ENCODE results near the gene PGAP6.
"Not testable (repeated sequence)": the region's sequence is repeated elsewhere in the genome, so short reads cannot be mapped to it uniquely, and the experiment has no call there.

Gene PGAP6

DNA sequence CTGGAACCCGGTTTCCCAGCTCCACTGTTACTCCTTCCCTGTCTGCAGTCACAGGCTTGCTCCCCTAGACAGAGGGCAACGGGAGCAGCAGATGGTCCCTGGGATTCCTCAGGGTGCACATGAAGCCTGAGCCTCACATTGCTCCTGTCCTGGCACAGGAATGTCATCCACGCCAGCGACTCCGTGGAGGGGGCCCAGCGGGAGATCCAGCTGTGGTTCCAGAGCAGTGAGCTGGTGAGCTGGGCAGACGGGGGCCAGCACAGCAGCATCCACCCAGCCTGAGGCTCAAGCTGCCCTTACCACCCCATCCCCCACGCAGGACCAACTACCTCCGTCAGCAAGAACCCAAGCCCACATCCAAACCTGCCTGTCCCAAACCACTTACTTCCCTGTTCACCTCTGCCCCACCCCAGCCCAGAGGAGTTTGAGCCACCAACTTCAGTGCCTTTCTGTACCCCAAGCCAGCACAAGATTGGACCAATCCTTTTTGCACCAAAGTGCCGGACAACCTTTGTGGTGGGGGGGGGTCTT lies 18.3 kb upstream of the PGAP6 start:
- DNase-seq: no peak

DNA sequence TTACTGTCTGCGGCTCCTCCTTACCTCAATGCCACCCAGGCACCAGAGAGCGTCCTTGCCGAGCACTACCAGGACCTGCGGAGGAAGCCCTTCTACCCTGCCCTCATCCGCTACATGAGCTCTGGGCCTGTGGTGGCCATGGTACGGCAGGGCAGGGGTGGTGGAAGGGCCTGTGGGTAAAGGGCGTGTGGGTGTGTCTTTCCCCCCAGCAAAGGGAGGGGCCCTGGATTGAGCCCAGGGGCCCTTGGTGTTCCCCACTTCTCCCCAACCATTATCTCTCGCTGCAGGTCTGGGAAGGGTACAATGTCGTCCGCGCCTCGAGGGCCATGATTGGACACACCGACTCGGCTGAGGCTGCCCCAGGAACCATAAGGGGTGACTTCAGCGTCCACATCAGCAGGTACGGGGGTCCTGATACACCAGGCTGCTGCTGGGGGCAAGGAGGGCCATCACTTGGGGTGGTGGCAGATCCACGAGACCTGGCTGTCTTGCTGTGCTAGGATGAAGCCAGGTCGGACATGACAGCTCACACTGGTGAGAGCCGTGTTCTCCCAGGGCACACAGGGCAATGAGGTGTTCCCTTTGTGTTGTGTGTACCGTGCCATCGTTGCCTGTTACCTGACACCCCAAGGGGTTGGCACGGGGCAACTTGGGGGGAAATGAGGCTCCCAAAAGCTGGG lies 17.7 kb upstream of the PGAP6 start:
- DNase-seq: no peak

- DNase-seq: no peak
Observed at GRCh38 chr16:398561-399339, 17.0 kb upstream of the PGAP6 start.

GRCh38 chr16:397736-398332 lies 16.1 kb upstream of the PGAP6 start:
- DNase-seq: peak; percentile 57

DNA sequence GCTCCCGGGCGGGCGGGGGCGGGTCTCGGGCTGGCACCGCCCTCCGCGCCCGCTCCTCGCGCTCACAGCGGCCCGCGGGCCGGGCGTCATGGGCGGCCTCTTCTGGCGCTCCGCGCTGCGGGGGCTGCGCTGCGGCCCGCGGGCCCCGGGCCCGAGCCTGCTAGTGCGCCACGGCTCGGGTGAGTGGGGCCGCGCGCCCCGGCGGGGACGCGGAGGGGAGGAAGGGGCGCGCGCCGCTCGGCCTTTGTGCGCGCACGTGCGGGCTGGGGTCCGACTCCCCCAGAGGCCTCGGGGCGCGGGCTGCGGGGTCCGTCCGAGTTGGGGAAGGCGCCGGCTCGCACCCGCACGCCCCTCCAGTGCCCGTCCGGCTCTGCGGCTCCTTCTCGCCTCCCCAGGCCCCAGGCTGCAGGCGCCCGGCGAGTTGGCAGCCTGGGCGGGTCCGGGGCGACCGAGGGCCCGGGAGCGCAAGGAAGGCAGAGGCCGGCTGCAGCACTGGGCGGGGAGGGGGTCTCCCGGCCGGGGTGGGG lies 15.4 kb upstream of the PGAP6 start, which contains the start of gene NME4:
TSS of gene NME4 (plus strand) at position 65 of the 527 bp plus-strand sequence. CDS start at position 89, 24 bp downstream.
- peak; percentile 57 for DNase-seq

GRCh38 chr16:396605-397004 lies 14.8 kb upstream of the PGAP6 start:
- DNase-seq: peak; percentile 80

- DNase-seq: no peak
Observed at GRCh38 chr16:396199-396598, 14.4 kb upstream of the PGAP6 start.

DNA sequence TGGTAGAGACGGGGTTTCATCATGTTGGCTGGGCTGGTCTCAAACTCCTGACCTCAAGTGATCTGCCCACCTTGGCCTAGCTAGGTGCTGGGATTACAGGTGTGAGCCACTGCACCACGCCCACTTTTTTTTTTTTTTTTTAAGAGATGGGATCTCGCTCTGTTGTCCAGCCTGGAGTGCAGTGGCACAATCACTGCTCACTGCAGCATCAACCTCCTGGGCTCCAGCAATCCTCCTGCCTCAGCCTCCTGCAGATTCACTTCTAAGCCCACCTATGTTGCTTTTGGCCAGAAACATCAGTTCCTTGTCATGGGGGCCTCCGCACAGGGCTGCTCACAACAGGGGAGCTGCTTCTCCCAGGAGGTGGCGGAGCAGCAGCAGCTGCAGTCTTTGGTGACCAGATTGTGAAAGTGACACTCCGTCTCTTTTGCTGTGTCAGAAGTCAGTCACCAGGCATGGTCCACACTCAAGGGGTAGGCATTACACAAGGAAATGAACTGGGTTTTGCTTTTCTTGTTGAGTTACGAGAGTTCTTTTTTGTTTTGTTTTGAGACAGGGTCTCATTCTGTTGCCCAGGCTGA lies 10.8 kb upstream of the PGAP6 start:
- DNase-seq: no peak

- DNase-seq: peak; percentile 75
Observed at GRCh38 chr16:391885-392335, 10.1 kb upstream of the PGAP6 start.

- DNase-seq: no peak
Observed at GRCh38 chr16:389352-389751, 7.6 kb upstream of the PGAP6 start.

GRCh38 chr16:387761-388666 lies 6.2 kb upstream of the PGAP6 start:
- DNase-seq: not testable (repeated sequence)

DNA sequence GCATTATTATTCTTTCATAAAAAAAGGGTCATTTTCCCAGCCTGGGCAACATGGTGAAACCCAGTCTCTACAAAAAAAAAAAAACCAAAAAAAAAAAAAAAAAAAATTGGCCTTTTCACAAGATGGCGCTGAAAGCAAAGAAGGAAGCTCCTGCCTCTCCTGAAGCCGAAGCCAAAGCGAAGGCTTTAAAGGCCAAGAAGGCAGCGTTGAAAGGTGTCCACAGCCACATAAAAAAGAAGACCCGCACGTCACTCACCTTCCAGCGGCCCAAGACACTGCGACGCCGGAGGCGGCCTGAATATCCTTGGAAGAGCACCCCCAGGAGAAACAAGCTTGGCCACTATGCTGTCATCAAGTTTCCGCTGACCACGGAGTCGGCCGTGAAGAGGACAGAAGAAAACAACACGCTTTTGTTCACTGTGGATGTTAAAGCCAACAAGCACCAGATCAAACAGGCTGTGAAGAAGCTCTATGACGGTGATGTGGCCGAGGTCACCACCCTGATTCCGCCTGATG lies 4.9 kb upstream of the PGAP6 start:
- DNase-seq: no peak

GRCh38 chr16:383326-384051 lies 1.7 kb upstream of the PGAP6 start:
- no peak for DNase-seq

DNA sequence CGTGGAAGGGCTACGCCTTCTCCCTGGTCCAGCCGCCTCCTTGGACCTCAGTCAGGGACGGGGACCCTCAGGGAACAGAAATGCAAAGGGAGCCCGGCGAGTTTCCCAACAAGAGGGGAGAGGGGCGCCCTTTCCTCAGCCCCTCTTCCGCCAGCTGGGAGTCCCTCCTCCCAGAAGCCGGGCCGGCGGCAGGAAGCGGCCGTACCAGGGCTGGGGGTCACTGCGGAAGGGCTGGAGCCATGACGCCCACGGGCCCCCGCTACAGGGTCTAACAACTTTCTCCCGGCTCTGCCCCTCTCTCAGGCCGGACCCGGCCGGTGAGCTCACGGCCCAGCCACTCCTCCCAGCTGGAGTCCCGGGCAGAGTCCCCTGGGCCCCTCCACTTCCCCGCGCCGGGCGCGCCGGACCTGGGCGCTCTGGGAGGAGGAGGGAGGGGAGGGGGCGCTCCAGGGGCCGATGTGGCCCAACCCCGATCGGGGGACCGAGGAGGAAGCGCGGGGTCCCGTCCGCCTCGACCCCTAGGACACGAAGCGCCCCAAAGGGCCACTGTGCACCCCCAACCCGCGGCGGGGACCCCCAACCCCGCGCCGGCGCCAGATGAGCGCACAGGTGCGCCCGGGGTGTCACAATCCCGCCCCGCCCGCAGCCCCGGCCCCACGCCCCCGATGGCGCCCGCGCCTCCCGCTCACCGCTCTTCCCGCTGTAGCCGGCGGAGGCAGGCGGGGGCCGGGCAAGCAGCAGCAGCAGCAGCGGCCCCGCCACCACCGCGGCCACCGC lies 578 bp downstream of the PGAP6 start:
- DNase-seq: peak; percentile 54

DNA sequence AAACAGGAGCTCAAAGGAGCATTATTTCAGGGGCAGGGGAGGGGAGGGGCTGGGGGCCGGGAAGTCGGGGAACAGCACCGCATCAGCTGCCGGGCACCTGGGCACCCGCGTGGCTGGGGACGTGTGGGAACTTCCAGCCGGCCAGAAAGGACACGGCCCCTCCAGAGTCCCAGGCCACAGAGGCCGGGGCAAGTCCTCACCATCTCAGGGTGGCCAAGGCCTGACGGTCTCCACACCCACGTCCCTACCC lies 1.1 kb downstream of the PGAP6 start:
- no peak for DNase-seq

DNA sequence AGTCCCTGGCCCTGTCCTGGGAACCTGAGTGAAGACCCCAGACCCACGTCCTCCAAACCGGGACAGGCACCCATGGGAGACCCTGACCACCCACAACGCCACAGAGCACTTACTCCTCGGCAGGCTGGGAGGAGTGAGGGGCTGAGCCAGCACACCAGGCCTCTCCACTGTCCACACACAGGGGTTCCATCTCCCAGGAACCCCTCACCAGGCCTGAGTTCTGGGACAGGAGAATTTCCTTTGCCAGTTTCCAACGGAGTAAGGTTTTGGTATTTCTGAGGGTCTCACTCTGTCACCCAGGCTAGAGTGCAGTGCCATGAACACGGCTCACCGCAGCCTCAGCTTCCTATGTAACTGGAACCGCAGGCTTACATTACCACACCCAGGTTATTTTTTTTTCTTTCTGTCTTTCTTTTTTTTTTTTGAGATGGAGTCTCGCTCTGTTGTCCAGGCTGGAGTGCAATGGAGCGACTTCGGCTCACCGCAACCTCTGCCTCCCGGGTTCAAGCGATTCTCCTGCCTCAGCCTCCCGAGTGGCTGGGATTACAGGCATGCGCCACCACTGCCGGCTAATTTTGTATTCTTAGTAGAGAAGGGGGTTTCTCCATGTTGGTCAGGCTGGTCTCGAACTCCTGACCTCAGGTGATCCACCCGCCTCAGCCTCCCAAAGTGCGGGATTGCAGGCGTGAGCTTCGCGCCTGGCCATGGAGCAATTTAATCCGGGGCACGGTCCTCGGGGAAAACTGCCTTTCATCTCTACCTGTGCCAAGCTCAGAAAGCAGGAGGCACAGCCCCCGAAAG lies 1.6 kb downstream of the PGAP6 start:
- no peak for DNase-seq

DNA sequence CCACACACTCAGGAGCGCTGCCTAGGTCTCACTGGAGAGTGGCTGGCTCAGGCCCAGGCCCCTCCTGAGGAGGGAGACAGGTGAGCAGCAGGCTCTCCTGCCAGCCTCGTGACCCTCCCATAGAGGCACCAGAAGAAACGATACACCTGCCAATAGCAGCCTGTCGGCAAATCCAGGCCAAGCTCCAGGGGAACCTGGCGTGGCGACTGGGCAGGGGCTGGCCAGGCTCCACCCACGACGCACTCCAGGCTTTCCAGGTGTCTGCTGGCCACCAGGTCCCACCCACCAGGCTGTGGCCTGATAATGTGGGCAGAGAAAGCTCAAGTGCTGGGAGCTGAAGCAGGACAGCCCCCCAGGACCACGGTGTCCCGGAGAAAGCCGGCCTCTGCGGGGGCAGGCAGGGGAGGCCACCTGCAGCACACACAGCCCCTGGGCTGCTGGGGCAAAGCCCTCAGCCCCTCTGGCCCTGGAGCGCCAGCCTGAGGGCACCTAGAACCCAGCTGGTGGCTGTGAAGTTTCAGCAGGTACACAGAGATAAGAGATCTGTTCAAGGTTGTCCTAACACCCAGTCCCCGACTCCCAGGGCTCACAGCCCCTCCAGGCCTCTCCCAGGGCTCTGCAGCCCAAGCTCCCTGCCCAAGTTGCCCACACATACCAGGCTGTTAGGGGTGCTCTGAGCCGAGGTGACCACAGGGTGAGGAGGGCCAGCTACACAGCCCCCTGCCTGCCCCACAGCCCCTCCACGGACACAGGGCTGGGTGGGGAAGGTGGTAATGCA lies 2.4 kb downstream of the PGAP6 start:
- DNase-seq: no peak

DNA sequence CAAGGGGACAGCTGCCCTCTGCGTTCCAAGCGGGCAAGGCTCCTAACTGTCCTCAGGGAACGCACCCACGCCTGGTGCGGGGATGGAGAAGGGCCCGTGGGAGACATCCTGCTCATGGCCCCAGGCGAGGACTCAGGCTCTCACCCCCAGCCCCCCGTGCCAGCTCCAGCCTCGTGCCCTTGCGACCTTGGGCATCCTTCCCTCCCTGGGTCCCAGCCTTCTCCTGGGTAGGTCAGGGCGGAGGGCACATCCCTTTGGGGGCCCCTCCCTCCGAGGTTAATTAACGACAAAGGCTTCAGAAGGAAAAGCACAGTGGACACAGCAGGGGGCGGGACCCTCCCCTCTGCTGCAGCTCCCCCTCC lies 3.0 kb downstream of the PGAP6 start:
- DNase-seq: no peak
